ENCODE results near the gene C1GALT1.

The C1GALT1 gene

GRCh38 chr7:7231000-7231399 is 48.7 kb downstream of the C1GALT1 start:
- Mint-ChIP-seq H3K4me1 (peaks cover 28% of the 10 kb centered on the region), H3K27ac (no peak overlapping the region), H3K36me3 (ENCODE audit: low read depth) (peaks cover 42% of the 10 kb centered on the region), H3K27me3 (ENCODE audit: low read depth, poor library complexity) (no peaks in the 10 kb centered on the region), H3K4me3 (no peak overlapping the region), H3K9me3 (peaks cover 28% of the 10 kb centered on the region)
- no peak for DNase-seq
- TF ChIP-seq CTCF (IDR thresholded peaks at IDR 0.05): no peak

GRCh38 chr7:7231865-7232264 is 49.5 kb downstream of the C1GALT1 start:
- TF ChIP-seq CTCF (IDR thresholded peaks at IDR 0.05): no peak
- H3K27ac Mint-ChIP-seq: no peak overlapping the region
- no peak for DNase-seq
- no peaks in the 10 kb centered on the region for H3K27me3 Mint-ChIP-seq (ENCODE audit: low read depth, poor library complexity)
- peaks cover 28% of the 10 kb centered on the region for H3K9me3 Mint-ChIP-seq
- peaks cover 34% of the 10 kb centered on the region for H3K36me3 Mint-ChIP-seq (ENCODE audit: low read depth)
- peaks cover 33% of the 10 kb centered on the region for H3K4me1 Mint-ChIP-seq
- no peak overlapping the region for H3K4me3 Mint-ChIP-seq

- TF ChIP-seq CTCF (IDR thresholded peaks at IDR 0.05): no peak
- Mint-ChIP-seq H3K4me3 (no peak overlapping the region), H3K4me1 (peaks cover 49% of the 10 kb centered on the region), H3K36me3 (ENCODE audit: low read depth) (peaks cover 46% of the 10 kb centered on the region), H3K9me3 (peaks cover 21% of the 10 kb centered on the region), H3K27ac (peak overlapping the region; percentile 71), H3K27me3 (ENCODE audit: low read depth, poor library complexity) (no peaks in the 10 kb centered on the region)
- DNase-seq: no peak
These were observed 53.0 kb downstream of the C1GALT1 start for GRCh38 chr7:7235347-7235746.

- H3K4me1 Mint-ChIP-seq: peaks cover 49% of the 10 kb centered on the region
- H3K4me3 Mint-ChIP-seq: no peak overlapping the region
These were observed 53.7 kb downstream of the C1GALT1 start for GRCh38 chr7:7236041-7236440.

GRCh38 chr7:7237201-7237977 is 55.0 kb downstream of the C1GALT1 start:
- Mint-ChIP-seq H3K27ac (no peak overlapping the region), H3K4me3 (no peak overlapping the region), H3K27me3 (ENCODE audit: low read depth, poor library complexity) (no peaks in the 10 kb centered on the region), H3K36me3 (ENCODE audit: low read depth) (peaks cover 35% of the 10 kb centered on the region), H3K4me1 (peaks cover 49% of the 10 kb centered on the region), H3K9me3 (peaks cover under 1% of the 10 kb centered on the region)
- no peak for TF ChIP-seq CTCF (IDR thresholded peaks at IDR 0.05)
- peak; percentile 4 for DNase-seq

More at GRCh38 chr7:7236041-7236440, 53.7 kb downstream of the C1GALT1 start:
- Mint-ChIP-seq H3K9me3 (peaks cover 14% of the 10 kb centered on the region), H3K27ac (peak overlapping the region; percentile 52), H3K27me3 (ENCODE audit: low read depth, poor library complexity) (no peaks in the 10 kb centered on the region), H3K36me3 (ENCODE audit: low read depth) (peaks cover 43% of the 10 kb centered on the region)
- DNase-seq: no peak
- TF ChIP-seq CTCF (IDR thresholded peaks at IDR 0.05): no peak

- H3K27me3 Mint-ChIP-seq (ENCODE audit: low read depth, poor library complexity): no peaks in the 10 kb centered on the region
- no peak overlapping the region for H3K27ac Mint-ChIP-seq
- no peak overlapping the region for H3K4me3 Mint-ChIP-seq
- peaks cover 49% of the 10 kb centered on the region for H3K4me1 Mint-ChIP-seq
- H3K9me3 Mint-ChIP-seq: no peaks in the 10 kb centered on the region
- no peak for DNase-seq
- H3K36me3 Mint-ChIP-seq (ENCODE audit: low read depth): peaks cover 40% of the 10 kb centered on the region
- no peak for TF ChIP-seq CTCF (IDR thresholded peaks at IDR 0.05)
These were observed 55.6 kb downstream of the C1GALT1 start for GRCh38 chr7:7237978-7238267.
